GM12878 (cell line): ENCODE results near the gene SINHCAF. TPM values are rescaled to one million over a fixed set of nuclear protein-coding genes. Genes with fewer than 3 reads are reported as not detected.

Experiments used
- ATAC-seq: fragments of 200-7000 bp; cut with Tn5 transposase; 3 replicates; pipeline ENCODE4 v1.9.1; 2020; ENCODE audit warnings: mild to moderate bottlenecking, moderate library complexity
- BruUV-seq: library from RNA; stranded (reverse); fragments of 400-500 nt; replicated peaks from 2 replicates; lab custom pipeline; 2021; lab: Mats Ljungman, UMichigan
- CTCF ChIA-PET: fragments of 300-600 bp; sonication (Branson Sonifier 250); formaldehyde crosslinking; extraction: SDS; loops from one replicate; lab custom pipeline; 2021; ENCODE audit warnings: inconsistent platforms; lab: Yijun Ruan, JAX
- POLR2A ChIA-PET: fragments of 350-600 bp; formaldehyde crosslinking; extraction: SDS; loops from one replicate; lab custom pipeline; 2021; ENCODE audit warnings: inconsistent platforms; lab: Charles Lee
- RAD21 ChIA-PET: fragments of 300-600 bp; sonication (Branson Sonifier 250); formaldehyde crosslinking; loops from one replicate; lab custom pipeline; 2023; ENCODE audit warnings: antibody characterized with exemption; ENCODE audit not compliant: unreplicated experiment; lab: Charles Lee
- SMC1A ChIA-PET: fragments of 300-600 bp; sonication (Branson Sonifier 250); formaldehyde crosslinking; loops from one replicate; lab custom pipeline; 2023; ENCODE audit not compliant: unreplicated experiment, uncharacterized antibody; lab: Charles Lee
- DNase-seq: peaks from one replicate; pipeline ENCODE4 v3.0.0-alpha.2; 2011; ENCODE audit warnings: low read depth, low spot score
- FAIRE-seq: peaks from 3 replicates; lab custom pipeline; 2011; peaks lifted over from hg19 to GRCh38; lab: Jason Lieb, UNC
- H2AFZ ChIP-seq: 2 replicates; pipeline ENCODE4 v1.6.0; 2011; ENCODE audit warnings: low read depth, low read length, control low read depth; ENCODE audit not compliant: control insufficient read depth
- H3K27ac ChIP-seq: 2 replicates; pipeline ENCODE4 v1.5.1; 2011; ENCODE audit warnings: control low read depth; ENCODE audit not compliant: control insufficient read depth, insufficient read depth
- H3K27me3 ChIP-seq, 2 experiments: replicated peaks in 1 of 2; 2 replicates each; pipeline versions ENCODE4 v1.6.0 to v1.6.1; 2011; ENCODE audit warnings: low read length in 1 of 2; ENCODE audit not compliant: control insufficient read depth in 2 of 2, insufficient read depth in 2 of 2
- H3K36me3 ChIP-seq, 2 experiments: 2 replicates each; pipeline ENCODE4 v1.5.1; 2011; ENCODE audit warnings: low read length in 1 of 2; ENCODE audit not compliant: control insufficient read depth in 2 of 2, insufficient read depth in 2 of 2
- H3K4me1 ChIP-seq: 2 replicates; pipeline ENCODE4 v1.6.1; 2011; ENCODE audit warnings: mild to moderate bottlenecking, low read length, moderate library complexity, mixed read lengths; ENCODE audit not compliant: control insufficient read depth, insufficient read depth
- H3K4me2 ChIP-seq: 2 replicates; pipeline ENCODE4 v1.6.0; 2011; ENCODE audit warnings: control low read depth; ENCODE audit not compliant: control insufficient read depth, insufficient read depth
- H3K4me3 ChIP-seq: fragments of 200-600 bp; sonication (generic); 2 replicates; pipeline ENCODE4 v1.5.1; 2016
- H3K79me2 ChIP-seq: 2 replicates; pipeline ENCODE4 v1.6.0; 2011; ENCODE audit warnings: low read length; ENCODE audit not compliant: control insufficient read depth, insufficient read depth
- H3K9ac ChIP-seq: 2 replicates; pipeline ENCODE4 v1.8.0; 2011; ENCODE audit warnings: low read length, control low read depth, mixed read lengths; ENCODE audit not compliant: control insufficient read depth, insufficient read depth
- H3K9me3 ChIP-seq: replicated peaks from 3 replicates; pipeline ENCODE4 v1.5.1; 2011; ENCODE audit warnings: mild to moderate bottlenecking, low read length; ENCODE audit not compliant: control insufficient read depth, insufficient read depth
- H4K20me1 ChIP-seq: 2 replicates; pipeline ENCODE4 v1.6.0; 2011; ENCODE audit not compliant: control insufficient read depth, insufficient read depth
- CBX3 ChIP-seq: fragments of 200-600 bp; sonication (generic); IDR thresholded peaks from 2 replicates; pipeline ENCODE4 v1.6.1; 2016; ENCODE audit warnings: low read depth, borderline replicate concordance
- CEBPB ChIP-seq, 2 experiments: fragments of 150-350 bp in 1 of 2; IDR thresholded peaks; 2 replicates each; pipeline ENCODE4 v1.6.1; 2012 to 2014; ENCODE audit warnings: low read depth in 2 of 2, low read length in 2 of 2, borderline replicate concordance in 1 of 2, inconsistent platforms in 1 of 2
- CHD2 ChIP-seq: IDR thresholded peaks from 2 replicates; pipeline ENCODE4 v1.6.1; 2011; ENCODE audit warnings: low read depth, low read length, improper control_type of control experiment, borderline replicate concordance
- EZH2 ChIP-seq: IDR thresholded peaks from 2 replicates; pipeline ENCODE4 v1.6.1; 2012; ENCODE audit warnings: low read depth, mild to moderate bottlenecking, control low read depth, inconsistent platforms, low read length, borderline replicate concordance; ENCODE audit not compliant: control insufficient read depth
- KAT2A ChIP-seq: conservative IDR thresholded peaks from 2 replicates; pipeline ENCODE4 v1.6.1; 2011; ENCODE audit warnings: low read depth, low read length; ENCODE audit not compliant: control insufficient read depth
- LARP7 ChIP-seq: fragments of 450-650 bp; IDR thresholded peaks from 2 replicates; pipeline ENCODE4 v1.6.1; 2017; ENCODE audit warnings: mild to moderate bottlenecking
- PAX8 ChIP-seq: fragments of 450-650 bp; IDR thresholded peaks from 2 replicates; pipeline ENCODE4 v1.6.1; 2017; ENCODE audit warnings: mild to moderate bottlenecking, moderate library complexity
- POLR2AphosphoS5 ChIP-seq: IDR thresholded peaks from 2 replicates; pipeline ENCODE4 v1.6.1; 2011; ENCODE audit warnings: mild to moderate bottlenecking, low read length, inconsistent platforms
- RAD21 ChIP-seq: IDR thresholded peaks from 2 replicates; pipeline ENCODE4 v1.6.1; 2011; ENCODE audit warnings: mild to moderate bottlenecking, low read depth, low read length, moderate library complexity; ENCODE audit not compliant: insufficient read depth
- RAD51 ChIP-seq: fragments of 450-650 bp; IDR thresholded peaks from 2 replicates; pipeline ENCODE4 v1.6.1; 2016; ENCODE audit warnings: moderate library complexity, mild to moderate bottlenecking, inconsistent platforms
- SIX5 ChIP-seq: IDR thresholded peaks from 2 replicates; pipeline ENCODE4 v1.6.1; 2011; ENCODE audit warnings: mild to moderate bottlenecking, low read depth, low read length, moderate library complexity; ENCODE audit not compliant: severe bottlenecking
- YBX1 ChIP-seq: fragments of 450-650 bp; IDR thresholded peaks from 2 replicates; pipeline ENCODE4 v1.6.1; 2016; ENCODE audit warnings: antibody characterized with exemption
- WGBS: methylation state at CpG from one replicate; pipeline ENCODE4 v1.1.6; 2016; ENCODE audit warnings: low lambda C conversion rate; ENCODE audit not compliant: insufficient replicate concordance, insufficient coverage; ENCODE audit errors: missing lambda C conversion rate; 5-methylcytosine and 5-hydroxymethylcytosine counted together
- in situ Hi-C: fragments of 300-500 bp; cut with MboI; formaldehyde crosslinking; loops from 9 replicates; pipeline ENCODE4 v1.14.3; 2018; ENCODE audit warnings: mixed read lengths
- intact Hi-C: fragments of 100-400 bp; cut with micrococcal nuclease; formaldehyde crosslinking; loops from one replicate; pipeline ENCODE4 v1.14.2; 2022; ENCODE audit not compliant: unreplicated experiment
- polyA plus RNA-seq, 11 experiments: library from polyadenylated mRNA; depleted of rRNA in 4 of 11; unstranded in 6 of 11; stranded (reverse) in 5 of 11; fragments of >200 nt; fragmentation: Nextera tagmentation in 4 of 11; fragmentation: Illumina TruSeq in 1 of 11; extraction: Ambion mirVana in 4 of 11; extraction: Trizol in 1 of 11; gene quantifications; 1 replicate in 1 of 11; 2 replicates in 10 of 11; pipeline versions ENCODE4 v1.2.1 to v1.2.3, GENCODE V29; 2011 to 2016; ENCODE audit warnings: inconsistent platforms in 2 of 11, missing spikeins in 2 of 11, low read depth in 1 of 11
- total RNA-seq, 4 experiments: library from RNA; depleted of rRNA in 3 of 4; stranded (reverse); fragments of >200 nt in 3 of 4; fragmentation: Illumina TruSeq in 1 of 4; extraction: Trizol in 1 of 4; gene quantifications; 2 replicates each; pipeline versions ENCODE4 v1.2.1 to v1.2.3, GENCODE V29; 2013 to 2021
- TF ChIP-seq, protein P1 (sequence below): fragments of 150-350 bp; IDR thresholded peaks from 2 replicates; pipeline ENCODE4 v1.6.1; 2014; ENCODE audit warnings: mild to moderate bottlenecking, low read depth, low read length
- TF ChIP-seq, protein P2 (sequence below): IDR thresholded peaks from 2 replicates; pipeline ENCODE4 v1.6.1; 2011; ENCODE audit warnings: low read depth, mild to moderate bottlenecking, low read length, moderate library complexity, borderline replicate concordance; ENCODE audit errors: extremely low read depth
- TF ChIP-seq, protein P3 (sequence below): fragments of 450-650 bp; IDR thresholded peaks from 2 replicates; pipeline ENCODE4 v1.6.1; 2016; ENCODE audit warnings: mild to moderate bottlenecking, moderate library complexity, borderline replicate concordance
- TF ChIP-seq, protein P4 (sequence below): IDR thresholded peaks from 2 replicates; pipeline ENCODE4 v1.6.1; 2012; ENCODE audit warnings: low read depth, low read length, improper control_type of control experiment
- TF ChIP-seq, protein P5 (sequence below): IDR thresholded peaks from 2 replicates; pipeline ENCODE4 v1.6.1; 2012; ENCODE audit warnings: low read depth, low read length, improper control_type of control experiment

SINHCAF gene
- total and polyA plus RNA-seq, 10 of the 15 experiments (the other 5 are each of a cell fraction or from before 2014, with no cell fraction given), result 60.4 to 156 (median 90.3) TPM

DNA sequence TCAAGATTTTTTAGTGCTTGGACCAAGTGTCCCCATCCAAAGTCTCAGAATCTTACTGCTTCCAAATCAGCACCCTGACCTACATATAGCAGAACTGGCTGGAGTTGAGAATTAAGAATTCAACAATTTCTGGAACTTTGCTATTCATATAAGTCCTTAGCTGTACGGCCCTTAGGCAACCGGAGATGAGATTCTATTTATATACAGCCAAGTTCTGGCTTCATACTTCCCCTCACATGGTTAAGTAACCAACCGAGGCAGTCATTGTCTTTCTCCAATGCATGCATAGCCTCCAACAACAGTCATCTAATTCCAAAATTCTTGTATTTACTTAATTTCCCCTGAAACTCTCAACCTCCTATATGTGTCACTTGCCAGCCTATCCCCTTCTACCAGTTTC lies 76.6 kb downstream of the SINHCAF start:
- Histone ChIP-seq H3K79me2 (no peaks in the 10 kb centered on the region), H3K9ac (no peak overlapping the region), H3K27ac (no peak overlapping the region), H2AFZ (no peak overlapping the region), H3K4me3 (no peak overlapping the region), H3K9me3 (no peaks in the 10 kb centered on the region), H3K4me1 (no peaks in the 10 kb centered on the region), H3K36me3 (no peaks in the 10 kb centered on the region), H4K20me1 (no peaks in the 10 kb centered on the region), H3K27me3 (no peaks in the 10 kb centered on the region), H3K4me2 (no peak overlapping the region)
- FAIRE-seq (no peak), ATAC-seq (no peak), DNase-seq (no peak)
- SMC1A ChIA-PET, result interaction anchor here (3.0 kb wide), 1 partner anchor 22 kb away, joined by 22 read pairs; no protein-coding TSS in a partner anchor
- 29% methylated on average over 3 of the region's 3 CpGs for WGBS
- CTCF ChIA-PET, result interaction anchor here (0.9 to 13.5 kb wide), 3 partner anchors 11 to 21 kb away, joined by 3 to 140 read pairs (median 4); no protein-coding TSS in a partner anchor
- in situ Hi-C loops (no loop called here), intact Hi-C loops (no loop called here)
- POLR2A ChIA-PET, result no interaction called here
- no TSS peak for BruUV-seq
- TF ChIP-seq POLR2AphosphoS5 (no peak), CHD2 (no peak), RAD51 (no peak), KAT2A (no peak), CEBPB (IDR thresholded peaks at IDR 0.05; ENCODE audit: borderline replicate concordance in 1 of 2, low read depth in 2 of 2, low read length in 2 of 2) (no peak), RAD21 (no peak), CBX3 (no peak), PAX8 (no peak), SIX5 (no peak), EZH2 (no peak), LARP7 (no peak), YBX1 (no peak)
- TF ChIP-seq, protein P1, sequence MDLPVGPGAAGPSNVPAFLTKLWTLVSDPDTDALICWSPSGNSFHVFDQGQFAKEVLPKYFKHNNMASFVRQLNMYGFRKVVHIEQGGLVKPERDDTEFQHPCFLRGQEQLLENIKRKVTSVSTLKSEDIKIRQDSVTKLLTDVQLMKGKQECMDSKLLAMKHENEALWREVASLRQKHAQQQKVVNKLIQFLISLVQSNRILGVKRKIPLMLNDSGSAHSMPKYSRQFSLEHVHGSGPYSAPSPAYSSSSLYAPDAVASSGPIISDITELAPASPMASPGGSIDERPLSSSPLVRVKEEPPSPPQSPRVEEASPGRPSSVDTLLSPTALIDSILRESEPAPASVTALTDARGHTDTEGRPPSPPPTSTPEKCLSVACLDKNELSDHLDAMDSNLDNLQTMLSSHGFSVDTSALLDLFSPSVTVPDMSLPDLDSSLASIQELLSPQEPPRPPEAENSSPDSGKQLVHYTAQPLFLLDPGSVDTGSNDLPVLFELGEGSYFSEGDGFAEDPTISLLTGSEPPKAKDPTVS, result no peak
- TF ChIP-seq, protein P2, sequence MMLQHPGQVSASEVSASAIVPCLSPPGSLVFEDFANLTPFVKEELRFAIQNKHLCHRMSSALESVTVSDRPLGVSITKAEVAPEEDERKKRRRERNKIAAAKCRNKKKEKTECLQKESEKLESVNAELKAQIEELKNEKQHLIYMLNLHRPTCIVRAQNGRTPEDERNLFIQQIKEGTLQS, result no peak
- TF ChIP-seq, protein P3, sequence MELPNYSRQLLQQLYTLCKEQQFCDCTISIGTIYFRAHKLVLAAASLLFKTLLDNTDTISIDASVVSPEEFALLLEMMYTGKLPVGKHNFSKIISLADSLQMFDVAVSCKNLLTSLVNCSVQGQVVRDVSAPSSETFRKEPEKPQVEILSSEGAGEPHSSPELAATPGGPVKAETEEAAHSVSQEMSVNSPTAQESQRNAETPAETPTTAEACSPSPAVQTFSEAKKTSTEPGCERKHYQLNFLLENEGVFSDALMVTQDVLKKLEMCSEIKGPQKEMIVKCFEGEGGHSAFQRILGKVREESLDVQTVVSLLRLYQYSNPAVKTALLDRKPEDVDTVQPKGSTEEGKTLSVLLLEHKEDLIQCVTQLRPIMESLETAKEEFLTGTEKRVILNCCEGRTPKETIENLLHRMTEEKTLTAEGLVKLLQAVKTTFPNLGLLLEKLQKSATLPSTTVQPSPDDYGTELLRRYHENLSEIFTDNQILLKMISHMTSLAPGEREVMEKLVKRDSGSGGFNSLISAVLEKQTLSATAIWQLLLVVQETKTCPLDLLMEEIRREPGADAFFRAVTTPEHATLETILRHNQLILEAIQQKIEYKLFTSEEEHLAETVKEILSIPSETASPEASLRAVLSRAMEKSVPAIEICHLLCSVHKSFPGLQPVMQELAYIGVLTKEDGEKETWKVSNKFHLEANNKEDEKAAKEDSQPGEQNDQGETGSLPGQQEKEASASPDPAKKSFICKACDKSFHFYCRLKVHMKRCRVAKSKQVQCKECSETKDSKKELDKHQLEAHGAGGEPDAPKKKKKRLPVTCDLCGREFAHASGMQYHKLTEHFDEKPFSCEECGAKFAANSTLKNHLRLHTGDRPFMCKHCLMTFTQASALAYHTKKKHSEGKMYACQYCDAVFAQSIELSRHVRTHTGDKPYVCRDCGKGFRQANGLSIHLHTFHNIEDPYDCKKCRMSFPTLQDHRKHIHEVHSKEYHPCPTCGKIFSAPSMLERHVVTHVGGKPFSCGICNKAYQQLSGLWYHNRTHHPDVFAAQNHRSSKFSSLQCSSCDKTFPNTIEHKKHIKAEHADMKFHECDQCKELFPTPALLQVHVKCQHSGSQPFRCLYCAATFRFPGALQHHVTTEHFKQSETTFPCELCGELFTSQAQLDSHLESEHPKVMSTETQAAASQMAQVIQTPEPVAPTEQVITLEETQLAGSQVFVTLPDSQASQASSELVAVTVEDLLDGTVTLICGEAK, result no peak
- TF ChIP-seq, protein P4, sequence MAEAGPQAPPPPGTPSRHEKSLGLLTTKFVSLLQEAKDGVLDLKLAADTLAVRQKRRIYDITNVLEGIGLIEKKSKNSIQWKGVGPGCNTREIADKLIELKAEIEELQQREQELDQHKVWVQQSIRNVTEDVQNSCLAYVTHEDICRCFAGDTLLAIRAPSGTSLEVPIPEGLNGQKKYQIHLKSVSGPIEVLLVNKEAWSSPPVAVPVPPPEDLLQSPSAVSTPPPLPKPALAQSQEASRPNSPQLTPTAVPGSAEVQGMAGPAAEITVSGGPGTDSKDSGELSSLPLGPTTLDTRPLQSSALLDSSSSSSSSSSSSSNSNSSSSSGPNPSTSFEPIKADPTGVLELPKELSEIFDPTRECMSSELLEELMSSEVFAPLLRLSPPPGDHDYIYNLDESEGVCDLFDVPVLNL, result no peak
- TF ChIP-seq, protein P5, sequence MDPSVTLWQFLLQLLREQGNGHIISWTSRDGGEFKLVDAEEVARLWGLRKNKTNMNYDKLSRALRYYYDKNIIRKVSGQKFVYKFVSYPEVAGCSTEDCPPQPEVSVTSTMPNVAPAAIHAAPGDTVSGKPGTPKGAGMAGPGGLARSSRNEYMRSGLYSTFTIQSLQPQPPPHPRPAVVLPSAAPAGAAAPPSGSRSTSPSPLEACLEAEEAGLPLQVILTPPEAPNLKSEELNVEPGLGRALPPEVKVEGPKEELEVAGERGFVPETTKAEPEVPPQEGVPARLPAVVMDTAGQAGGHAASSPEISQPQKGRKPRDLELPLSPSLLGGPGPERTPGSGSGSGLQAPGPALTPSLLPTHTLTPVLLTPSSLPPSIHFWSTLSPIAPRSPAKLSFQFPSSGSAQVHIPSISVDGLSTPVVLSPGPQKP, result no peak
- RAD21 ChIA-PET, result no interaction called here
